ENCODE data around the gene SAPCD1.
"Not testable (repeated sequence)": the region's sequence is repeated elsewhere in the genome, so short reads cannot be mapped to it uniquely, and the experiment has no call there.

The SAPCD1 gene

DNA sequence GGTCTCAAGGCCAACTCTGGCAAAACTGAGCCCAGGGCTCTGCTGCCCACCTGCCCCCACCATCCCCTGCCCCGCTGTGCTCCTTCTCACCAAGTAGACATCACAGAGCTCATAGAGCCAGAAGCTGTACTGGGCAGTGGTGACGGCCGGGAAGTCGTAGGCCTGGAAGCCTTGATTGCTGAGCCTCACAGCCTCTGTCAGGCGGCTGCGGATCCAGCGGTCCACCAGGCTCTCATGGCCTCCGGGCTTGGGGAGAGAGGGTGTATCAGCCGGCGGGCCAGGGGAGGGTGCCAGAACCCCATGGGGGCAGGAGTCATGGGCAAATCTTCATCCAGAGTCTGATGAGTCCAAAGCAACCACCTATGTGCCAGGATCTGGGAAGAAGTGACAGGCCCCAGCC is 17.5 kb downstream of the SAPCD1 start:
- DNase-seq, result no peak

DNA sequence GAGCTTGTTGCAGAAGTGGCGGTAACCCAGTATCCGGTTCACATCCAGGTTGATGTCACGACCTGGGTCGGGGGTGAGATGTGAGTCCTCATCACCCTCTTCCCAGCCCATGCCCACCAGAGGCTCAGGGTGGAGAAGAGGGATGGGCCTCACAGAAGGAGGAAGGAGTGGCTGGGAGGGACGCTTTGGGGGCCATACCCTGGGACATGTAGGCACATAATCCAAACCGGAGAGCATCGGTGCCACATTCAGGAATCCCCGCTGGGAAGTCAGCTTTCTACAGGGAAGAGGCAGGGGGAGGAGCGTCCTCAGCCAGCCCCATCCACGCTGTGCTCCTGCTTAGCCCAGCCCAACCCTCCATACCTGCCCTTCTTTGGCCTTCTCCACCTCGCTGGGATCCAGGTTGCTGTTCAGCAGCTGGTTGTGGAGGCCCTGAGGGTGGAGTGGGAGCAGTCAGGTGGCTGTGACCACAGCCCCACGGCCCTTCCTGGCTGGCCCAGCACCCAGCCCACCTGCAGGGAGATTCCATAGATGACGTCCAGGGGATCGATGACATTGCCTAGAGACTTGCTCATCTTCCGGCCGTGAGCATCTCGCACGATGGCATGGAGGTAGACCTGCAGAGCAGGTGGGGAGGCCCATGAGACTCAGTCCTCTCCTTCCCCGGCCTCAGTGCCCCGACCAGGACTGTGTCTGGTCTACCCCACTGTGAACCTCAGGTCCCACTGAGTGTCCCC is 18.2 kb downstream of the SAPCD1 start:
- no peak for DNase-seq

DNA sequence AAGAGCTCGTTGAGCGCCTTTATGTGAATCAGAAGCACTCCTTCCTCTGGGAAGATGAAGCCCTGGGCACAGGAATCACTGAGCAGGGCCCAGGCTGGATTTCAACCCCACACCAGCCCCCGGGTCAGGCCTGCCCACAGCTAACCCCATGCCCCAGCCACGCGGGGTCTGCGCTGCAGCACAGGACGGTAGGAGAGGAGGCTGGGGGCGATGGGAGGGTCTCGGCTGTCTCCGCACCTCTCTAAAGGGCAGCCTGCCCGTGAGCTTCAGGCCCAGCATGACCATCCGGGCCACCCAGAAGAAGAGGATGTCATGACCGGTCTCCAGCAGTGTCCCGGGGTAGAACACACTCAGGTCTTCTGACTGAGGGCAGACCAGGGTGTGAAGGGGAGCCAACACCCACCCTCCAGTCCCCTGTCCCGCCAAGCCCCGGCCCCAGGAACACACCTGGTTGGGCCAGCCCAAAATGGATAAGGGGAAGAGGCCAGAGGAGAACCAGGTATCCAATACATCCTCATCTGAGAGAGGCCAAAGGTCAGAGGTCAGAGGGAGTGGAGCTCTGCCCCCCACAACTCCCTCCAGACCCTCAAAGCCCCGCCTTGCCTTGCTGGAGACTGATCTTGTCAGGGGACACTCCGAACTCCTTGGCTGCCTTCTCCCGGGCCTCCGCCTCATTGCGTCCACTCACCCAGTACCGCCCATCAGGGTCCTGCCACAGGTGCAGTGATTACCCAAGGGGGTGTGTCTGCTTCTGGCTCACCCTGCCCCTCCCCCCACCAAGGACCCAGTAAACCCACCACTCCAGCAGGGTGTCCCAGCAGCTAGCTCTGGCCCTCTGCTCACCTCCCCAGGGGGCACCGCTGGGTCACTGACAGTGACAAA is 19.0 kb downstream of the SAPCD1 start:
- no peak for DNase-seq

DNA sequence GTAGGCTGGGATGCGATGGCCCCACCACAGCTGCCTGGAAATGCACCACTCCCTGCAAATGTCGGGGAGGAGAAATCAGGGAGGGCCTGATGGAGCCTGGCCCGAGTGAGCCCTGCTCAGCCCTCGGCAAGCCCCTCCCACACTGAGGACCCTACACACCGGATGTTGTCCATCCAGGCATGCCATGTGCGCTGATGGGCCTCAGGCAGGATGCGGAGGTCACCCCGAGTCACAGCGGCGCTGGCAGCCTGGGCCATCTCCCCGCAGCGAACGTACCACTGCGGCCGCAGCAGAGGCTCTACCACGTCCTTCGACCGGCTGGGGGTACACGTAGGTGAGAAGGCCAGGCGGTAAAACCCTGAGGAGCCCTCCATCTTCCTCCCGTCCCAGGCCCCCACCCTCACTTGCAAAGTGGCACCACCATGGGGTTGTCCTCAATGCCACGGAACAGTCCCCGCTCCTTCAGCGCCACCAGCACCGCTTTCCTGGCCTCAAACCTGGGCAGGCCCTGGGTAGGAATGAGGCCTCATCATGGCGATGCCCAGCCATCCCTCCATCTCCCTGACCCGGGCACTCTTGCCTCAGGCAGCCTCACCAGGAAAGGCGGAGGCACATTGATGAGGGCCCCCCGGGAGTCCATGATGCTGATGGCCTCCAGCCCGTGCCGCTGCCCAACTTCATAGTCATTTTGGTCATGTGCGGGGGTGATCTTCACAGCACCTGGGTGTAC is 19.8 kb downstream of the SAPCD1 start:
- DNase-seq, result no peak

DNA sequence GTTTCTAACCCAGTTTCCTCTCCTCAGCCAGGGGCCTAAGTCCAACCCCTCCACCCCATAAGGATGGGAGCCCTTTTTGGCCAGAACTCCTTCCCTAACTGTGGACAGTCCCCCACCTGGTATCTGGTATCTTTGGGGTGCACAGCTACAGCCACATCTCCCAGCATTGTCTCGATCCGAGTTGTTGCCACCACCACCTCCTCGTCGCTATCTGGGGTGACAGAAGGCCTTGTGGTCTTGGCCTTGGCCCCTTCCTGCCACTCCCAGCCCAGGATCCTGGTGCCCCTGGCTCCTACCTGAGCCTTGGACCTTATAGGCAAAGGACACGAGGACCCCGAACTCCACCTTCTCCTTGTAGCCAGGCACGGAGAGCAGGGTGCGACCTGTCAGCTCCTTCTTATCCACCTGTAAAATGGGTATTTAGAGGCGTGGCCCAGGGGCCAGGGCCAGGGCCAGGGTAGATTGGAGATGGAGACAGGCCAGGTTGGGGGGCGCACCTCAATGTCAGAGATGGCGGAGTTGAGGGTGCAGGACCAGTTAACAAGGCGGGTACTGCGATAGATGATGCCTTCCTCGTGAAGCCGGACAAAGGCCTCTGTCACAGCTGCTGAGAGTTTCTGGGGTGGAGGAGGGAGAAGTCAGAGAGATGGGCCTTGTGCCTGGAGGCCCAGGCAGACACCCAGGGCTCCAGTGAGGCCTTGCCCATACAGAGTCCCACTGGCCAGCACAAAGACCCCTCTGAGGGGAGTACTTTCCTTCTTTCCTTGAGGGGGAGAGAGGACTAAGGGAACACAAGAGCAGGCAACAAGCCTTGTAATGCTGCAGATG is 21.9 kb downstream of the SAPCD1 start:
- DNase-seq, result no peak

DNA sequence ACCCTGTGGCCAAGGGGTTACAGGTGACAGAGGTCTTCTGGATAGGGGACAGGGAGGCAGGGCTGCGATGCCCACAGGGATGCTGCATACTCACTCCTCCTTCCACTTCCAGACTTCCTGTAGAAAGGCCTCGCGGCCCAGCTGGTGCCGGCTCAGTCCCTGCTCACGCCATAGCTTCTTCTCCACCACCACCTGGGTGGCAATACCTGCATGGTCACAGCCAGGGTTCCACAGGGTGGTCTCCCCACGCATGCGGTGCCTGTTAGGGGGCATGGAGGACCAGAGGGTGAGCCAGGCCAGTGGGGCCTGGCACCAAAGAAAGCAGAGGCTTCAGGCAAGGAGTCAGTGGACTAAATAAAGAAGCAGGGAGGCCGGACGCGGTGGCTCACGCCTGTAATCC is 23.0 kb downstream of the SAPCD1 start:
- no peak for DNase-seq

DNA sequence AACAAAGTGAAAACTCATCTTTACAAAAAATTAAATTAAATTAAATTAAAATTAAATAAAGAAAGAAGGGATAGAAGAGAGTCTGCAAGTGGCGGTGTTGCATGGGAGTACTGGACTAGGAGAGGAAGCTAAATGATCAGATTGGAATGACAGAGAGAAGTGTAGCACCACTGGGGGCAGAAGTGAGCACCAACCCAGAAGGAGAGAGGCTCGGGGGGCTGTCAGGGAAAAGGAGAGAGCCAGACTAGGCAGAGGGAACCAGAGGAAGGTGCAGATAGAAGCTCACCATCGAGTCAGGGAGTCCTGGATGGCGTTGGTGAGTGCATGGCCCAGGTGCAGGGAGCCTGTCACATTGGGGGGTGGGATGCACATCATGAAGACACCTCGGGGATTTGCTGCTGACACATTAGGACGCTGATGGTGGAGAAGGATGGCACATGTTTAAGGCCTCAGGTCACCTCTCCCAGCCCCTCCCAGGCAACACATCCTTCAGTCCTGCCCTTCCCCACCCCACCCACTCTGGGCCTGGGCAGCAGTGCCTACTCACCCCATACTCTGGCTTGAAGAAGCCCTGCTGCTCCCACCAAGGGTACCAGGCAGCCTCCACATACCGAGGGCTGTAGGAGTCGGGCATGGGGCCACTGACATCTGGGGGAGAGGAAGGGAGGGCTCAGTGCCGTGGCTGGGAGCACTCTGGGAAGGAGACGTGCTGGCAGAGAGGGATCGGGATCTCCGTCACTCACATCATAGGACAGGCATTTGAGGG is 29.1 kb downstream of the SAPCD1 start:
- no peak for DNase-seq

DNA sequence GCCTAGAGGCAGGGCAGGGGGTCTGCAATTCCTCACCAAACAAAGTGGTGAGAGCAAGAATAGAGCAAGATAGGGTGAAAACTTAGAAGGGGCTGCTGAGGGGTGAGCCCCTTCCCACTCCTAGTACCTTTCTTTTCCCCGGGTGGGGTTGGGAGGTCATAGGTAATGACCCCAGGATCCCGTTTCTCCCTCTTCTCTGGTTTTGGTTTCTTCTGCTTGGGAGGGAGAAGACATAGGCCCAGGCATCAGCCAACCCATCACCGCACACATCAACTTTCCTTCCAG is 29.6 kb downstream of the SAPCD1 start:
- DNase-seq, result no peak

DNA sequence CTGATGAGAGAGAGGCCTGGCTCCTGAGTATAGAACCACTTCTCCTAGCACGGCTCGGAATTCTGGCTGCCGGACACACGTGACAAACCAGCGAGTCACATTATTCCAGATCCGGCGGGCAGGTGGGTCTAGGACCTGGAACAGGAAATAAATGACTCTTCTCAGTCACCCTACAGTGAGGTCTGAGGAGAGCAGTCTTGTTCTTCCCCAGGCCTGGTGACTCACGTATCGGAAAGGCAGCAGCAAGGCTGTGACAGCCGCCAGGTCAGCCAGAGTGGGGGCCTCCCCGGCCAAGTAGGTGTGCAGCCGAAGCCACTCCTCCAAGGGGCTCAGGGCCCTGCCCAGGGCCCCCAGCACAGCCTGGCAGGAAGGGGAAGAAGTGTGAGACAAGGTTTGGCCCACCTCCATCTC is 30.3 kb downstream of the SAPCD1 start:
- no peak for DNase-seq

DNA sequence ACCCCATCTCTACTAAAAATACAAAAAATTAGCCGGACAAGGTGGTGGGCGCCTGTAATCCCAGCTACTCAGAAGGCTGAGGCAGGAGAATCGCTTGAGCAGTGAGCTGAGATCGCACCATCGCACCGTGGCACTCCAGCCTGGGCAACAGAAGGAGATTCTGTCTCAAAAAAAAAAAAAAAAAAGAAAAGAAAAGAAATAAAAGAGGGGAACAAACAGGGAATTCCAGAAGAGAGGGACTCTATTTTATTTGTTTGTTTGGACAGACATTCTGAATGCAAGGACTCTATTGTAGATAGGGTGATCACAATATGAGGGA is 31.4 kb downstream of the SAPCD1 start:
- DNase-seq, result not testable (repeated sequence)

DNA sequence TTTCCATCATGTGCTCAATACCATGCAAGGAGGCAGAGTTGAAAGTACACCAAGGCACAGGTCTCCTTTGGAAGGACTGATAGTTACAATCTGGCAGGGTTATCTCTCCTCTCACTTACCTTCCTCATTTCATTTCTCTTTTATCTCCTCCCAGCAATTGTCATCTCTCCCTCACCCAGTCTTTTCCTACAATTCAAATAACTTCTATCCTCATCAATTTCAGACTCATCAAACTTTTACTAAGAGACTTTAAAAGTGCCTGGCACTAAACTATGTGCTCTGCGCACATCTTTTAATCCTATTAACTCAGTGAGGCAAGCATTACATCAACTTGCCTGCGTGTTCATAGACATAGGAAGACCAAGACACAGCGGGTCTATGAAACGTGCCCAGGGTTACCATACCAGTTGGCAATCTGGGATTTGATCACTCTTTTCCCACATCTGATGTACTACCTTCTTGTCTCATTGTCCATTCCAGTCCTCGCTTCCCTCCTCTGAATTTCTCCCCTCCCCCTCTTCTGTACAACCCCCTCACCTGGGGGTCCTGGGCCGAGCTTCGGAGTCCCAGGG is 31.9 kb downstream of the SAPCD1 start:
- no peak for DNase-seq

DNA sequence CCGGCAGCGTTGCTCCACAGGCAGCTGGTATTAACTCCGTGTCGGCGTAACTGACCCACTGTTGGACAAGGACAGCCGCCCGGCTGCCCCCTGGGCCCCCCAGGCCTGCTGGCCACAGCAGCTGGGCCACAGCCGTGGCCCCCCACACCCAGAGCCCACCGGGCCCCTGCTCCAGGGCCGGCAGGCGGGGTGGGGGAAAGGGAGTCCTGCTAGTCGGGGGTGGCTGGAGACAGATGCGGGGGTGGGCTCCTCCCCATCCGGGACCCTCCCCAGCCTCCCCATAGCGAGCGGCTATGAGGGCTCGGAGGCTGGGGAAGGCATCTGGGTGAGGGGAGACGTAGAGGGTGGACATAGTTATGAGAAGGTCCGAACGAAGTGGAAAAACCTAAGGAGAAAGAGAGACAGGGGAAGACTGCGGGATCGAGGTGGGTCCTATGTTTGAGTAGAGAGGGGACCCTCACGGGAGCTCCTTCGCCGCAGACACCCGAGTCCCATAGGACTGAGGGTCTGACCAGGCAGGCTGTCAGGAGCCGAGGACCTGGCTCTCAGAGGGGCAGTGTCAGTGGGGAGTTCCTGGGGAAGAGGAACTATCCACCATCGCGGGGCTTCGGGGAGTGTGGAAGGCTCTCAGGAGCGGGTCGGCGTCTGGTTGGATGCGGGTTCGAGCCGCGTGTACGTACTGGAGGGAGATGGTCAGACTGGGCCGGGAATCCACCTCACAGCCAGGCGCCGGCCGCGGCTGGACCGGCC is 32.6 kb downstream of the SAPCD1 start:
- no peak for DNase-seq

DNA sequence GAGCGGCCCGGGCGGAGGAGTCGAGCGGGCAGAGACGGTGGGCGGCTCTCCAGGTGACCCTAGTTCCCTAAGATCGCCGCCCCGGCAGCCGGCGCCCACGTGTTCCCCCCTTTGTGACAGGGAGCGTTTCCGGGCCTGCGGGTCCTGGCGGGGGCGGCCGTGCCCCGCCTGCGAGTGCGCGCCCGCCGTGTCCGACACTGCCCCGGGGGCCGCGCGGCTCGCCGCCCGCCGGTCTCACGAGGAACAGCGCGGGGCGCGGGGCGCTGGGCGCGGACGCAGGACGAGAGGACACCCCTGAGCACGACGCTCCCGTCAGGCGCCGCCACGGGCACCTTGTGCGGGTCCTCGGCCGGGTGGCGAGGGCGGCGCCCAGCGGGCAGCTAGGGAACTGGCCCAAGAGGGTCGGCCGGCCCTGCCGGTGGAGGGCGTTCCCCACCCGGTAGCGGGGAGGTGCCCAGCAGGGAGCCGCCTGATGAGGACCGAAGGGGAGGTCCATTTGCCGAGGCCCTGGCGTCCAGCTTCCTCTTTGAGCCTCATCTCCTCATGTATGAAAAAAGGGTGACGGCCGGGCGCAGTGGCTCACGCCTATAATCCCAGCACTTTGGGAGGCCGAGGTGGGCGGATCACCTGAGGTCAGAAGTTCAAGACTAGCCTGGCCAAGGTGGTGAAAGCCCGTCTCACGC is 33.3 kb downstream of the SAPCD1 start, which contains the start of gene VARS1:
Gene VARS1, minus strand, starts transcription at position 137 of the 683 bp plus-strand sequence. CDS start 535 bp downstream, outside the sequence.
- peak; percentile 60 for DNase-seq

DNA sequence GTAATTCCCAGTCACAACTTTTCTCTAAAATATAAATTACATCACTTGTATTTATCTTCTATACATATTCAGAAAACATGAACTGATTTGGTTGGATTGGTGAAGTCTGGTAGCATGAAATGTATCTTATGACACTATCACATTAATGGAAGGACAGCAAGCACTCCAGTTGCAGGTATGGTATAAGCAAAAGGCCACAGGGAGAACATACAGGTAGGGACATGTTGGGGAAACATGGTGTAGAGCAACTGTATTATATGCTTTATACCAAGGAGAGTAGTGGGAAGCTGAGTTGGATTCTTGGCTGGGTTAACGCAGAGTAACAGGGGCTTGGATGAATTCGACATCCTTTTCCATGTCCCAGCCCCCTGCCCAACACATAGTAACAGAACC is 34.5 kb downstream of the SAPCD1 start:
- no peak for DNase-seq

DNA sequence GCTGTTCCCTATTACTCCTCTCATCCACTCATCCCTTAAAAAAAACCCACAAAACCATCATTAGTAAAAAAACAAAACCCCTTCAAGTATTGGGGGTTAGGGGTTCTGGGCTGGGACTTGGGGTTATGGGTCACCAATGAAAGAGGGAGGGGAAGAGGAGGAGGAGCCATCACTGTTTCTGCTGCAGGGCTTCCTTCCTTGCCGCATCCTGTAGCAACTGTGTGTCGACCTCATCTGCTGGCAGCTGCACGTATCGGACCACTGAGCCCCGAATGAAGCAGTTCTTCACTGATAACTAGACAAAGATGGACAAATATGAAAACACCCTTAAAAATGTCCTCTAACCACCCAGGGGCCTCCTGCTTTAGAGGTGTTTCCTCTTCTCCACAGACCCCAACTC is 35.1 kb downstream of the SAPCD1 start:
- no peak for DNase-seq

DNA sequence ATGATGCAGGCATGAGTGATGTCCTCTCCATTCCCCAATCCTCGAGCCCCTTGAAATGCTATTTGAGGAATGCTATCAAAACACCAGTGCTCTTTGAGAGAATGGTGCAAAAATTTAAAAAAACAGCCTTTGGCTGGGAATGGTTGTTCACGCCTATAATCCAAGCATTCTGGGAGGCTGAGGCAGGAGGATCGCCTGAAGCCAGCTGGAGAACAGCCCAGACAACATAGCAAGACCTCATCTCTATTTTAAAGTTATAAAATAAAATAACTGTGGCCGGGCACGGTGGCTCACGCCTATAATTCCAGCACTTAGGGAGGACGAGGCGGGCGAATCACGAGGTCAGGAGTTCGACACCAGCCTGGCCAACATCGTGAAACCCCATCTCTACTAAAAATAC is 37.3 kb downstream of the SAPCD1 start:
- no peak for DNase-seq

DNA sequence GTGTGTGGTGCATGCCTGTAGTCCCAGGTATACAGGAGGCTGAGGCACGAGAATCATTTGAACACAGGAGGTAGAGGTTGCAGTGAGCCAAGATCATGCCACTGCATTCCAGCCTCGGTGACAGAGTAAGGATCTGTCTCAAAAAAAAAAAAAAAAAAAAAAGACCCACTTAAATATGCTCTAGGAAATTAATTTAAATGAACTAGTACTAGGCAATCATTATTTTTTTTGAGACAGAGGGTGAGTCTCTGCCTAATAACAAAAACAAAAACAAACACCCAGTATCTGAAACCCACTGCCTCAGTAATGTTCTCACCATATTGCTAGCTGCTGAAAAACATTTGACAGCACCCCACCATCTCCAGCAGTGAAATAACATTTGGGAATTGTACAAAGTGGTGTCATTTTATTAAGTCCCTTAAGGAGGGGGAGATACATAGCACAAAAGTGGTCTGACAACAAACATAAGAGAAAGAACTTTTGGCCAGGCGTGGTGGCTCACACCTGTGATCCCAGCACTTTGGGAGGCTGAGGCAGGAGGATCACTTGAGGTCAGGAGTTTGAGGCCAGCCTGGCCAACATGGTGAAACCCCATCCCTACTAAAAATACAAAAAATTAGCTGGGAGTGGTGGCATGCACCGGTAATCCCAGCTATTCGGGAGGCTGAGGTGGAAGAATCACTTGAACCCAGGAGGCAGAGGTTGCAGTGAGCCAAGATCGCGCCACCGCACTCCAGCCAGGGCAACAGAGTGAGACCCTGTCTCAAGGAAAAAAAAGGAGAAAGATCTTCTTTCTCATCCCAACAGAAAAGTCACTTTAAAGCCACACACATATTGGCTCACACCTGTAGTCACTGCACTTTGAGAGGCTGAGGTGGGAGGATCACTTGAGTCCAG is 38.8 kb downstream of the SAPCD1 start:
- DNase-seq, result not testable (repeated sequence)

DNA sequence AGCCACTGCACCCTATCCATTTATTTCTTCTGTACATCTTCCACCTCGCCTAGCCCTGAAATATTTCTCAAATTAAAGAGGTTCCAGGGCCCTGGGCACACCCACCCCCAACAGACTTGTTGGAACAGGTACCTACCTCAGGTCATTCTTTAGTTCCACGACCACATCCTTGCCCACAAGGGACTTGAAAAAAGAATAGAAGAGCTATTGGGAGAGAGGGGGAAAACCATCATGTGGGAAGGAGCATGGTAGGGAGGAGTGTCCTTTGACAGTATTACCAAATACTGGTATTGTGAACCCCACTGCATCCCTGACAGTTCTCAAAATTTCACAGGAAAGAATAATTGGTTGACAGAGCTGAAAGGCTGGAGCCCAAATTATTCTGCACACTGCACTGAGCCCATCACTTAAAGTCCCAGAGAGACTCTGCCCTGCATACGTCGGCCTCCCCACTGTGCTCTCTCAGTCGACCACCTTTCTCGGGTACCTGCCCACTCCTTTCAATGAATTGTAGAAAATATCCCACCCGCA is 43.5 kb downstream of the SAPCD1 start:
- no peak for DNase-seq

All from SHP77 treated with DMSO at 0.1 percent for 48 hours (cell line).